GM19438 (cell line): ENCODE data around the gene HABP2.

Experiments
- ATAC-seq: cut with Tn5 transposase; IDR thresholded peaks from one replicate; pipeline ENCODE4 v1.9.1; 2021; ENCODE audit warnings: low read depth; ENCODE audit not compliant: unreplicated experiment

Gene HABP2

DNA sequence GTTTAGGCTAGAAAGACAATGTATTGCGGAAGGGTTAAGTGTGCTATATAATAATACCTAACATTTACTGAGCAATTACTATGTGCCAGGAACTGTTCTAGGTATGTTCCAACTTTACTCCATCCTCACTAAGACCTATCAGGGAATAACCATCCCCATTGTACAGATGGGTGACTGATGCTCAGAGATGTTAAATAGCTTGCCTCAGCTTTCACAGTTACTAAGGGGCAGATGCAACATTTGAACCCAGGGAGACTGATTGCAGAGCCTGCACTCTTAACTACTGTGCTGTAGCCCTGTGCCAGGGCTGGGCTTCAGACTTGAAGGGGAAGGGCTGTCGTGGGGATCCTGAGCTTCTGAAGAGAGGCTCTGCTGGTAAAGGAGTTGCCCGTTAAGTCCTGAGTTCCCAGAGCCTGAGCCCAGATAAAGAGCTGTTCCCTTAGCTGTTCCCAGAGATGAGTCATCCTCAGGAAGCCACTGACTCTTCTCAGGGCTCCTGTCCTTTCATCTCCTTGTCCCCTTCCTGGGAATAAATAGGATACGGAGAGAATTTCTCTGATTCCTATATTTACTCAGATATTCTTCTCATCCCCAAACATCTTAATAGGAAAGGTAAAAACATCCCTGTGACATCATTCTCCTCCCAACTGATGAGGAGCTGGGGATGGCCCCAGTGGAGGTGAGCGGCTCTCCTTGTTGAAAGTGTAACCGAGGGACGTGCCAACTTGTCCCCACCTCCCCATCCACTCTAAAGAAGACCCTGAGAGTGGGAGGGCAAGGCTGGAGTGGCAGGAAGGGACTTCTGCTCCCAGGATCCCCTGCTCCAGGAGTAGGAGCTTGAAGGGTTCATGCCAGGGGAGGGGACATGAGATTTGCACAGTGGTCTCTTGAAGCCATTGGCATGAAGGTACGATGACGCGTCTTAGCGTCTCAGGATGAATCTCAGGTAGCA lies 28.0 kb upstream of the HABP2 start:
- ATAC-seq = no peak

DNA sequence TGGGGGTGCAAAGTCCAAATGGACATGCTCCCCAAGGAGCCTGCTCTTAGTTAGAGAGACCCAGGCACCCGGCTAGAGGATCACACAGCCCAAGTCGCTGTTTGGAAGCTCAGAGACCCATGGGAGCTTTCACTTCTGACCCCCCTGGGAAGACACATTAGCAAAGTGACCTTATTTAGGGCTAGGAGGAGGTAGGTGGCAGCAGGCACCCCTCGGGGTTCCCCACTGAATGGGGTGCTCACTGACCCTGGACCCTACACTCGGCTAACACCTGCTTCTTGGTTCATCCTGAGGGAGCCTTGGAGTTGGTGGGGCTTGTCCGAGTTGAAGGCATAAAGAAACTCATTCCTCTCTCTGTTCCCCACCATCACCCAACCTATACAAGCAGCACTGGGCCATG lies 27.1 kb upstream of the HABP2 start:
- ATAC-seq = no peak

DNA sequence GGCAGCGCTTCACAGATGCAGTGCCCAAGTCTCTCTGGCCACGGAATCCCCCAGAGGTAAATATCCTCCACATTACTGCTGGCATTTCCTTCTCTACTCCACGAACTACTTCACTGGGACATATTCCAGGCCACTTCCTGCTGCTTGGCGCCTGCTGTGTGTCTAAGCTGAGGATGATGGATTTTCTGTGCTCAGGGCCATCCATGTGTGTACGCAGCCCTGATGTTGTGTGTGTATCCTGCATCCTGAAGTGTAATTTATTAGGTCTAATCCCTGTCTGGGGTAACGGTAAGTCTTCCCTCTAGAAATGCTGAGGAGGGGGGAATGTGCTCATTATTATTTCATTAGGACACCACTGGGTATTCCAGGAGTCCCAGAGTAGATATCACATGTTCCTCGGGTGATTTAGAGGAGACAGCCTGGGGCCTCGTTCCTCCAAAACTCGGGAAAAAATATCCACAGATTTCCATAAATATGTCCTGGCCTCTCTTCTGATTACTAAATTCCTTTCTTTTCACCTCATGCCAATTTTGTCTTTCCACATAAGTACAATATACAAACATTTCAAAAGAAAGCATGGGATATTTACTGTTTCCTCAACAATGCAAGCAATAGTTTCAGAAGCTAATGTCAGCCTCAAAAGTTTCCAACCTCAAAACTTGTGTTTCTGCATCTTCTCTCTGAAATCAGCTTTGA lies 25.5 kb upstream of the HABP2 start:
- no peak for ATAC-seq

DNA sequence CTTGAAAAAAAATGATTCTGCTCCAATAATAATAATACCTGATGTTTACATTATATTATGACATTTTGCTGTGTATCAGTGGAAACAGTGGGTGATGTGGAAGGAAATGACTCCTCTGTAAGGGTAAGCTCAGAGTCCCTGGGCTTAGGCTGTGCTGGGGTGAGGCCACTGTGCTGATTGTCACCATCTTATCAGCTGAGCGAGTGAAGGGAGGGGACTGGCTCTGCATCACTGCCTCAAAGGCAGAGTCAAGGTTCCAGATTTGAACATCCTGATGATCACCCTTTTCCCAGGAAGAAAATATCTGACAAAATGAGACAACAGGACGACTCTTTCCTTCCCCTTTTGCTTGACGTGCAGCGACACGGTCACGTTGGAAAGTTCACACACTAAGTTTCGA lies 24.0 kb upstream of the HABP2 start:
- ATAC-seq = no peak

DNA sequence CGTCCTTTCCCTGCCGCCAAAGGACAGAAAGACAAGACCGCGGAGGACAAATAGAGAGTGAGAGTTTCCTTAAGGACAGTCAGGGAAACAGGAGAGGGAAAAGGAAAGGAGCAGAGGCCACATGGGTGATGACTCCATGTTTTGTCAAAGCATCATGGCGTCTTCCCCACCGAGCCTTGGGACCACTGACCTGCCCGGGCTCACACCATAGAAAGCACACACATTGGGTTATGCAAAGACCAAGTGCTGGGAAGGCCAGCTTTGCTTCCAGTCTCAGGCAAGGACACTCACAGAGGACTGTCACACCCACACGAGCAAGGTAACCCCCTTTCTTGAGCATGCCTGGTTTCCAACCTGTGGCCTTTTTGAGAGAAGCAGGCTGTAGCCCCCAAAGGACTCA lies 23.3 kb upstream of the HABP2 start:
- no peak for ATAC-seq

DNA sequence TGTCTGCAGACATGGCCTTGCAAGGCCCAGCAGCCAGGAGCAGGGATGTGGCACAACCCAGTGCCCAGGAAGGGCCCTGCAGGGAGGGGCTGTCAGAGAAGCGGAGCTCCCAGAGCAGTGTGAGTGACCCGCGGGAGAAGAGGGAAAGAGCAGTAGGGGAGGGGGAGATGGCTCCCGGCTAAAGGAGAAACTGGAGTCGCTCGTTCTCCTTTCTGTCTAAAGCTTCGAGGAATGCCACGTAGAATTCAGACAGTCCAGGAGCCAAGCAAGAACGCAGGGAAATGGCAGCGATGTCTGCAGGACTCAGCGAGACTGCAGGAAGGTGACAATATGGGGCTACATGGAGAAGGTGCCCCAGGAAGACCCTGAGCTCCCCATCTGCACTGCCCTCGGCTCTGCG lies 22.4 kb upstream of the HABP2 start:
- ATAC-seq = no peak

DNA sequence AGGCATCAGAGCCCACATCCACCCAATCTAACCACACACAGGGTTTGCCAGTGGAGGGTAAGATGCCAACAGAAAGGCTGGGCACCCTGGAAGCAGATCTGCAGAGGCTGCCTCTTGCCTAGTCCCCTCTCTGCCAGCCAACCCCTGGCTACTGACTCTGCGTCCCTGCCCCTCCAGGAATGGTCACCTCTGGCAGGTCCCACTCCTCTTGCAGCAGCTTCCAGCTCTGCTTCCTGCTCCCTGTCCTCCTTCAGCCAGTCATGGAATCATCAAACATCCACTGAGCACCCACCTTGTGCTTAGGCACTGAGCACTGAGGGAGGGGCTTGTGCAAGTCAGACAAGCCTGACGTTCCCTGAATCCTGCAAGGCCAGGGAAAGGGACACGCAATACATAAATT lies 20.1 kb upstream of the HABP2 start:
- ATAC-seq = no peak

DNA sequence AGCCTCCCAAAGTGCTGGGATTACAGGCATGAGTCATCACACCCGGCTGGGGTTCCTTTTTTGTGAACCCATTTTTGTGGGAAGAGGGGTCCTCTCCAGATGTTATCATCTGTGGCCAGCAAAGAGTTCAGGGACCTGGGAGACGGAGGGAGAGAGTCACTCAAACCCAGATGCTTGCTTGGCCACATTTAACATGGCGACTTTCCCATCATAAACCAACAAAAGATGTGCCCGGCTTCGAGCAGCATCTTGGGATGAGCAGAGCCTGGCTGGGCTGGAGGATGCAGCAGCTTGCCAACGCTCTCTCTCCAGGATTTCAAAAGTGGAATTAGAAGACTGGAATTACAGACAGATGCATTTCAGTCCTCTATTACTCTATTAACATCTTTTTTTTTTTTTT lies 19.1 kb upstream of the HABP2 start:
- no peak for ATAC-seq

DNA sequence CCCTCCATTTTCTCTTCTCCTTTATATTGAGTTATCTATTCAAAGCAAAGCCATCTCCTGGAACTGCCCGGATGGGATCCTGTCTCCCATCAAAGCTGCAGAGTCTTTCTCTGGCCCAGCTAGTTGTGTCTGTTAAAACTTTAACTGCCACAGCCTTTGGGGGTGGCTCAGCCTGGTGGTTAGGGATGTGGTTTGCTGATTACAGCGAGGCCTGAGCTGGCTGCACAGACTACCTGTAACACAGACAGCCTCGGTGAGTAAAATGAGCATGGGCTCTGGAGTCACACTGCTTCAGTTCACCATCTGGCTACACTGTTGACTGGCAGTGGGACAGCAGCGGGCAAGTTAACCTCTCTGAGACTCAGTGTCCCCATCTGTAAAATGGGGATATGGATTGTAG lies 18.4 kb upstream of the HABP2 start:
- no peak for ATAC-seq

DNA sequence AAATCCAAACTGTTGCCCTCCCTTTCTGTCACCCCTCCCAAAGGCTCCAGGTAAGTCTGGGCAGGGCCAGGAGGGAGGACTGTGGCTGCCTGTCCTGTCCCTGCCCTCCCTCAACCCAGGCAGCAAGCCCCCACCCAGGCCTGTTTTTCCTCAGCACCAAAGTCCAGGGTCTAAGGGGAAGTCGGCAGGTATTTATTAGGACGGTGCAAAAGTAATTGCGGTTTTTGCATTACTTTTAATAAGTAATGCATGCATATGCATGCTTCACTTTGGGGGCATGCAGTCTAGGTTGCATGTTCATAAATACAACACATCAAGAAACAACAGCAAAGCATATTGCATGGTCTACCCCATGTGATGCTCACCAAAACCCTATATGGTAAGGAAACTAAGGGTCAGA lies 15.2 kb upstream of the HABP2 start:
- no peak for ATAC-seq

DNA sequence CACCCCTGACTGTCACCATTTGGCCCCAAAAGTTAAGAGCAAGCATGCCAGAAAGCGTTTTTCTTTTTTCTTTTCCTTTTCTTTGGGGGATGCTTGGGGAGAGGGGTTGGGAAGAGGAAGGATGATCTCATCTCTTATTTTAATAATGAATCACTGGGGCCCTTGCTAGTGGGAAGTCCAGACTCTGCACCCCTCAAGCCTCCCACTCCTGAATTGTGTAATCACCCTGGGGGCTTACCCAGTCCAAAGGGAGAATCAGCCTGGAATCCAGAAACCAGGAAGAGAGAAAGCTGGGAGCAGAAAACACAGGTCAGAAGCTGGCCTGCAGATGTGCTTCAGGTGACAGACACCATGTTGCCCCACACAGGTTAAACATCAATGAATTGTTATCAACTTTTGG lies 14.7 kb upstream of the HABP2 start:
- ATAC-seq = no peak

DNA sequence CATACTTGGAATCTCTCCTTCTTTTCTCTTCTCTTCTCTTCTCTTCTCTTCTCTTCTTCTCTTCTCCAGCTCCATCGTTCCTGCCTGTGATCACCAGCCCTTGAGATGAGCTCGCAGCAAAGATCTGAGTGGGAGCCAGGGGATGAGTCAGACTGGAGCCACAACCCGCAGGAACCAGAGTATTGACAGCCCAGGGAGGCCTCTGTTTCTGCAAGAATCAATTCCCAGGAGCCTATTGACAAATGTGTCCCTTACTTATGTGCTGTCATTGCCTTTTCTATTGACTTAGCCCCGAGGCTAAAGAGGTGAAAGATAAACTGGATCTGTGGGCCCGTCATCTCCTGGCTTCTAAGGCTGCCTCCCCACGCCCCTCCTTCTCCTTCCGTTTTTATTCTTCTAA lies 13.1 kb upstream of the HABP2 start:
- no peak for ATAC-seq

DNA sequence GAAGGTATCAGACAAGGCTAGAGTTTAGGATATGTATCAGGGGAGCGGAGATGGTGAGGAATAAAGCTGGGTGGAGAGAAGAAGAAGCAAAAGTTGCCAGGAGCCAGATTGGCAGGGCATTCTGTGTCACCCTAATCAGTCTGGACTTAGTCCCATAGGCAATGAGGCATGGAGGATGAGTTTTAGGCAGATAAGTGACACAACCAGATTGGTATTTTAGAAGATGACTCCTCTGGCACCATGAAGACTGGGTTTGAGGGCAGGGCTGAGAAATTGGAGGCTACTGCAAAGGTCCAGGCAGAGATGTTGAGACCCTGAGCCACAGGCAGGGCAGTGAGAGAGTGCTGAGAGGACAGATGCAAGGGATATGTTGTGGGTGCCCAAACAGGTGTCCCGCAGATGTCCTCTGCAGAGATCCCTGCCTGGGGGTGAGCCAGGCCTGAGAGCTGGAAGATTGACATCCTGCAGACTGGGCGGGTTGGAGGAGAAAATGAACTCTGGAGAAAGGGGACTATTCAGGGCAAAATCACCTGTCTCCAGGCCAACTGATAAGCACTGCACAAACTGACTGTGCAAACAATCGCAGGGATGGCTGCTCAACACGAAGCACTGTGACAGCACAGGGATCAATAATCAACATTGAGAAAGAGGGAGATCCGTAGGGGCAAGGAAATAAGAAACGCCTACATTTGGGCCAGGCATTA lies 11.9 kb upstream of the HABP2 start:
- no peak for ATAC-seq

DNA sequence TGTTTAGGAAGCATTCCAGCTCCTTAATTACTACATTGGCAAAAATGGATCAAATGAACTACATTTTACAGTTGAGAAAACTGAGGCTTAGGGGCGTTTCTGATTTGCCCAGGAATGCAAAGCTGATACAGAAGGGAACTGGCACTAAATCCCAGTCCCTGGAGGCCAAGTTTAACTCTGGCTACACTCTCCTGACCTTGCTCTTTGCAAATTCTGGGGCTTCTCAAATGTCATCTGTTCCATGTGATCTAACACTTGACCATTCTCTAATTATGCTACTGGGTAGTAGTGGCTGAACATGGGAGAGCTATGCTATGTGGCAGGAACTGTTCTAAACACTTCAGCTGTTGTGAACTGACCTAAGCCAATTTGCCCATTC lies 11.3 kb upstream of the HABP2 start:
- ATAC-seq = no peak

DNA sequence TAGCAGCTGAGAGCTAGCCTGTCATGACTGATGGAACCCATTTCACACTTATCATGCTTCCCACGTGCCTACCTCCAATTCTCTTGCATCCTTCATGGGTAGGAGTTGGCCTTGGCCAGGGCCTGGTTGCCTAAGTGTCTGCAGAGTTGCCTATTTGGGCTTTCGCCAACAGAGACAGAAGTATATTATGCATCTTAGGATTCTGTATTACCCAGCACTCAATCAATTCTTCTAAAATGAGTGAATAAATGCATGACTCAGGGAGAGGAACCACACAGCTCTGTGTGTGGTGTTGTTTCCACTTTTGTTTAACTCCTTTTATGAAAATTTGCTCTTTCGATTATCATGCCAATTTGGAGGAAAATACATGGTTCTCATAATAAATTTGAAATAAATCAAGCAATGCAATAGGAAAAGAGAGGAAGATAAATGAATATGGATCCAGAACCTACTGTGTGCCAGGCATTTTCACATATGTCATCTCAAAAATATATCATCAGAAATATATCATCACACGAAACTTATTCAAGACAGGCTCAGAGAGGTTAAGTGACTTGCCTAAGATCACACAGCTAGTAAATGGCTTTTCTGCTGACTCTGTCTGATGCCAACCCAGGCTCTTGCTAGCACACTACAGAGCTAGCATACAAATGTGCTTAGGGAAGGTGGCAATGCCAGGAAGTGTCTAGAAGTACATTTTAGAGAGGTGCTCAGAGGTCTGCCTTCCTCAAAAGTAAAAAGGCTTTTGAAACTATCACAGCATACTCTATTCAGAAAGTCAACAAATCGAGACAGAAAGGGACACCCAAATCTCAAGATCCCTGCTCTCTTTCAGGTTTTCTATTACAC lies 9.5 kb upstream of the HABP2 start:
- ATAC-seq = no peak

DNA sequence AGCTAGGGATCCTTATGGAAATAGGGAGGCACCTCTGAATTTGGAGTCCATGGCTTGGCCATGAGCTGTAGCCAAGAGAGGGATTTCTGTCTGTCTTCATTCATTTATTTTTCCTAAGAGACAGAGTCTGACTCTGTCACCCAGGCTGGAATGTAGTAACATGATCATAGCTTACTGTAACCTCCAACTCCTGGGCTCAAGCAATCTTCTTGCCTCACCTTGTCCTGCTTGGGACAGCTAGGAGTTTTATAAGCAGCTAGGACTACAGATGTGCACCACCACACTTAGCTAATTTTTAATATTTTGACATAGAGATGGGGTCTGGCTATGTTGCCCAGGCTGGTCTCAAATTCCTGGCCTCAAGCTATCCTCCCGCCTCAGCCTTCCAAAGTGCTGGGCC lies 8.5 kb upstream of the HABP2 start:
- no peak for ATAC-seq

DNA sequence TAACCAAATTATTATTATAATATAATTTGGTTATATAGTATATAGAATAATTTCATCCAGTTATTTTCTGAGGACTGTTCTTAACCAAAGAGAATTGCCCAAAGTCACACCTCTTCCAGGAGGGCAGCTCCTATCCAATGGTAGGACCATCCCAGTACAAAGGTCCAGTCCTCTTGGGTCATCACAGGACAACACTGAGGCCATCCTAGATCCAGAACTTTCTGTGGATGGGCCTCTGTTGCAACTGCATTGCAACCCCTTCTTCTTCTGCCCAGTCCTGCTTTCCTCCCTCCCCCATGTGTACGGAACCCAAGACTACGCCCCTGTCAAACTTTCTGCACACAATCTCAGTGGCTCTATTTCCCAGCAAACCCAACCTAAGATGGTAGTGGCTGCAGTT lies 5.4 kb upstream of the HABP2 start:
- ATAC-seq = no peak

DNA sequence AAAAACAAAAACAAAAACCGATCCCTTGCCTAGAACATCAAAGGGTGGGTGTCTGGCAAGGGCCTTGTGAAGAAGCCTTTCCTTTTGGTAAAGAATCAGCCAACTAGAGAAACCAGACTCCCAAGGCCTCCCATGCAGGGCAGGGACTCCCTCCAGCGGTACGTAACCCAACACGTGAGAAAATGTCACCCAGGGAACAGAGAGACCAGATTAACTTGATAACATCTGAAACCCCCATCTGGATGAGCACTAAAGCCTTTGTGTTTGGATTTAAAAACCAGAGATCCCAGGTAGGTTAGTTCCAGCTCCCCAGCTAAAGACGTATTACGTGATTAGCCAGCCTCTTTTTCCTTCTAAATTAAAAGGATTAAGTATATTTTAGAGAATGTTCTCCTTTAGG lies 3.0 kb upstream of the HABP2 start:
- no peak for ATAC-seq

DNA sequence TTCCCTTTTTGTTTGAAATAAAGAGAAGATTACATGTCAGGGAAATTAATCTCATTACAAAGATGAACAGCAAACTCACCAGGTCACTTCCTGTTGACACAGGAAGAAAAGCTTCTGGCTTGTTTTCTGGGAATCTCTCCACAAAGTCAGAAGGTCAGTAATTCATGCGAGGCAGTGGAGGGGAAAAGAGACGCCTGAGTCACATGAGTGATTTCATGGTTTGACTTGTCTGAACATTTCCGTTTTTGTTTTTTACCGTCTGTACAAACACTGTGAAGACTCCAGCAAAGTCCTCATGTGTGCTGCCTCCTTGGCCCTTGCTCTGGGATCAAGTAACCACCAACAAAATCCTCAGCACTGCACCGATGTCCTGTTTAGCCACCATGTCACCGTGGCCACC lies 2.5 kb upstream of the HABP2 start:
- no peak for ATAC-seq

DNA sequence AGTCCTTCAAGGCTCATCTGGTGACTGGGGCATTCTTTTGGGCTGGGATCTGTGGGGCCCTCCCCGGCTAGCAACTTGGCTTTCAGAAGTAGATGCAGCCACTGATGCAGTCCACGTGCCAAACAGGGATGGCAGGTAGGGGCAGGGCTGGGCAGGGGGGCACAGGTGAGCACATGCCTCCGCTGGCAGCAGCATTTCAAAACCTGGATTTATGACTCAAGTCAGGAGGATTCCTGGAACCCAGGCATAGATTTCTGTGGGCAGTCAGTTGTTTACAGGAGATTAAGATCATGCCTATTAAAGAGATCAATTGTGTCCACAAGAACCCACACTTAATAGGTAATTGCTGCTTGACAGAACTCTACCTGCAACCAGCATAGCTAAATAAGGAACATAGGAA lies 839 bp upstream of the HABP2 start:
- ATAC-seq = no peak

DNA sequence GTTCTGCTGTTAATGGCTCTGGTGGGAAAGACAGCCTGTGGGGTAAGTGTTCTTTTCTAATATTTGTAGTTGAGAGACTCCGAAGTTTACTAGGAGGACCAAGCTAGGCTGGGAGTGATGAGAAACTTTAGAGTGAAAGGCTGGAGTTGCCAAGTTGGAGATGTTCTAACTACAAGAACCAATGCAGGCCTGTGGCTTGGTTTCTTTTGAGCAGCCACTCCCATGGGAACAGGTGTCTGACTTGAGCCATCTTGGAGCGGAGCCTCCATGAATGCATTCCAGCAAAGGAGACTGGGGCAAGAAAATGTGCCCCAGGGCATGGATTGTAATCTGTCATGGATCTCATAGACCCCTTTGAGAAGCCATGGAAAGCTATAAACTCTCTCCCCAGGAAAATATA lies 296 bp downstream of the HABP2 start:
- no peak for ATAC-seq
